Measurements from ENCODE around the gene A2M. TPM values are rescaled to one million over a fixed set of nuclear protein-coding genes. Genes with fewer than 3 reads are reported as not detected.

Gene A2M
- total RNA-seq, 1 donor, result under 0.01 TPM

- DNase-seq (ENCODE audit: low read depth in 2 of 3, low spot score in 2 of 3), result no peak
Measured at GRCh38 chr12:9101018-9101687, 14.6 kb downstream of the A2M start.

DNA sequence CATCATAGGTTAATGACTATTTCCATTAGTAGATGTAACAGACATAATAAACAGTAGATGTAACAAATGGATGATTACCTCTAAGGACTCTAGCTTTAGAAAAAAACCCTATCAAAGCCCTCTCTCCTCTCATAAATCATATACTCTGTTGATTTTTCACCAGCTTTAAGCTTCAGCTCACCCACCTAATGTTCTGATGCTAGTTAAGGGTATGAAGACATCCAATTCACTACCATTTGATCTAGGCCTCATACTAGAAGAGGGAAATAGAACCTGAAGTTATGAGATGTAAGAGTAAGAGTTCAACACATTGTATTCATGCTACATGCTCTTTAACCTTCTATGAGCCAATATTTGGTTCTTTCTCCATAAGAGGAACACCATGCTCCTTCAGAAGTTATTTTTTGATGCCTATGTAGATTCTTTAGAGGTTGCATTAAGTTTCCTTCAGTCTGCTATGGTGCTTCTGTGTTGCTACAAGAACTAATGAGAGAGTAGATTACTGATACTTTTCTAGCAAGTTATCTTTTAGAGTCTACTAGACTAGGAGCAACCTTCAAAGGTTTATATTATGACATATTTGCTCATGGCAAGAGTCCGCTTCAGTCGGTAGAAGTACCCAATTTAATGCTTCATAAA, 16.0 kb downstream of the A2M start:
- no peak for DNase-seq (ENCODE audit: low read depth in 2 of 3, low spot score in 2 of 3)

GRCh38 chr12:9098463-9099026, 17.2 kb downstream of the A2M start:
- no peak for DNase-seq (ENCODE audit: low read depth in 2 of 3, low spot score in 2 of 3)

GRCh38 chr12:9098115-9098452, 17.6 kb downstream of the A2M start:
- DNase-seq (ENCODE audit: low read depth in 2 of 3, low spot score in 2 of 3), result no peak

- DNase-seq (ENCODE audit: low read depth in 2 of 3, low spot score in 2 of 3), result no peak
Measured at GRCh38 chr12:9096563-9097176, 19.0 kb downstream of the A2M start.

- DNase-seq (ENCODE audit: low read depth in 2 of 3, low spot score in 2 of 3), result no peak
Measured at GRCh38 chr12:9095322-9095721, 20.4 kb downstream of the A2M start.

GRCh38 chr12:9094512-9095206, 21.1 kb downstream of the A2M start:
- DNase-seq (ENCODE audit: low read depth in 2 of 3, low spot score in 2 of 3), result no peak

- no peak for DNase-seq (ENCODE audit: low read depth in 2 of 3, low spot score in 2 of 3)
Measured at GRCh38 chr12:9091891-9092598, 23.7 kb downstream of the A2M start.

GRCh38 chr12:9090220-9090619, 25.5 kb downstream of the A2M start:
- no peak for DNase-seq (ENCODE audit: low read depth in 2 of 3, low spot score in 2 of 3)

DNA sequence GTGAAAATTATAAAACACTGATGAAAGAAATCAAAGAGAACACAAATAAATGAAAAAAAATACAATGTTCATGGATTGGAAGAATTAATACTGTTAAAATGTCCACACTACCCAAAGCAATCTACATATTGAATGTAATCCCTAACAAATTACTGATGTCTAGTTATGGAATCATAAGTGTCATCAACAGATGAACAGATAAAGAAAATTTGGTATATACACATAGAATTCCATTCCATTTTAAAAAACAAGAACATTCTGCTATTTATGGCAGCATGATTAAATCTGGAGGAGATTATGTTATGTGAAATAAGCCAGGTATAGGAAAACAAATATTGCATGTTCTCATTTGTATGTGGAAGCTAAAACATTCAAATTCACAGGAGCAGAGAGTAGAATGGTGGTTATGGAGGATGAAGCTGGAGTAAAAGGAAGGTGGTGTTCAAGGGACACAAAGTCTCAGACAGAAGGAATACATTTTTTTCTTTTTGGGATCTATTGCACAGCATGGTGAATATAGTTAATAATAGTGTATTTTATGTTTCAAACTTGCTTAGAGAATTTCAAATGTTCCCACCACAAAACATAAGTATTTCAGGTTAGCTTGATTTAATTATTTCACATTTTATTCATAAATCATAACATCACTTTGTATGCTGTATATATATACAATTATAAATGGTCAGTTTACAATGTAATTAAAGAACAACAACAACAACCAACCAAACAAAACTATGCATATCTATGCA, 28.5 kb downstream of the A2M start:
- no peak for DNase-seq (ENCODE audit: low read depth in 2 of 3, low spot score in 2 of 3)

- DNase-seq (ENCODE audit: low read depth in 2 of 3, low spot score in 2 of 3), result no peak
Measured at GRCh38 chr12:9086087-9086486, 29.6 kb downstream of the A2M start.

GRCh38 chr12:9084417-9084816, 31.3 kb downstream of the A2M start:
- DNase-seq (ENCODE audit: low read depth in 2 of 3, low spot score in 2 of 3), result no peak

DNA sequence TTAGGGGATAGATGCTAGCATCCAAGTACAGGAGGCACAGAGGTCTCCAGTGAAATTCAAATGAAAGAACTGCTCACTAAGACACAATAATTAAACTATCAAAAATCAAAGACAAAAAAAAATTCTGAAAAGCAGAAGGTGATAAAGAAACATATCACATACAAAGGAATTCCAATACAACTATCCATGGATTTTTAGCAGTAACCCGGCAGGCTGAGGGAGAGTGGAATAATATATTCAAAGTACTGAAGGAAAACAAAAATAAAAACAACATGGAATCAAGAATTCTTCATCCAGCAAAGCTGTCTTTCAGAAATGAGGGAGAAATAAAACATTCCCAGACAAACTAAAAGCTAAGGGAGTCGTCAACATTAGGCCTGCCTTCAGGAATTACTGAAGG, 31.9 kb downstream of the A2M start:
- DNase-seq (ENCODE audit: low read depth in 2 of 3, low spot score in 2 of 3), result no peak

GRCh38 chr12:9081667-9082427, 33.9 kb downstream of the A2M start:
- DNase-seq (ENCODE audit: low read depth in 2 of 3, low spot score in 2 of 3), result no peak

DNA sequence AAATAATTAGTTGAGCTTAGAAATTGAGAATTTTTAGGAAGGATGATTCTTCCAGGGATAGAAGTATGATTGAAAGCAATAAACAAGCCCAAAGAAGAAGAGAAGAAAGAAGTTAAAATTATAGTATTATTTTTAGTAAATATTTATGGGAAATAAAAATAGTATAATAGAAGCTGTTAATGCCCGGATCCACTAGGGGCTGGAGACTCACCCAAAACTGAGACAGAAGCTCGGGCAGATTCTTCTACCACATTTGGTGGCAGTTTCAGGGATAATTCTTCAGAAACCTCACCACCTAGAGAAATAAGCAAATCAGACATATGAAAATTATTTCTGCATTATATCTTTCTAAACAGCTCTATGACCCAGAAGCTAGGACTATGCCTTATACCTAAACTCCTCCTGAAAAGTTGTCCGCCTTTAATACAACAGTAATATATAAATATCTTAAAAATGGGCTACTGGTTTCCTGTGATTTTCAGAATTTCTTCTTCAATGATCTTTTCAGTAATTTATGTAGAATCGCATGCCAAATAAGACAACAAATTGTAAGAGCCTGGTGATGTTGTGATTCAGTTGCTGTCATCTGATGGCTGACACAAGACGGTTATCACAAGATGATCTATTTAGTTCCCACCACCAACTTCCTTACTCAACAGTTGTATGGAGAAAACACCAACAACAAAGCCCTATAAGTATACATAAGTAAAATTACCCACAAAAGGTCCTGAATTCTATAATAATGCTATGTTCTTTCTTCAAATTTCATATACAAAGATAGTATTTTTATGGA, 35.6 kb downstream of the A2M start:
- DNase-seq (ENCODE audit: low read depth in 2 of 3, low spot score in 2 of 3), result no peak

DNA sequence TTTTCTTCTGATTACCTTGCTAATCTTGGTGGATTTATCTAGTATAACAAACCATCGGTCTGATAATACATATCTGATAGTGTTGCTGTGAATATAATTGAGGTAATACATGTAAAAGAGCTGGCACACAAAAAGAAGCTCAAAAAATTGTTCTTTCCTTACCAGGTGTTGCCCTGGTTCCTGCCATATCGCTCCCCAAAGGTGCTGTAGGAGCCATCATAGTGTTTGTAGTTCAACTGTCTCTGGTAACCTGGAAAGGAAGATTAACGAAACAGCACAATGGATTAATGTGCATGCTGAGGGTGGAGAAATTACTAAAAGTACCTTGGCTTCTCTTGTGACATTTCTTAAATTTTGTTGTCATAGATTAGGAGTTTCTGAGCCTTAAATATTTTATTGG, 36.6 kb downstream of the A2M start:
- no peak for DNase-seq (ENCODE audit: low read depth in 2 of 3, low spot score in 2 of 3)

GRCh38 chr12:9077152-9078031, 38.3 kb downstream of the A2M start:
- no peak for DNase-seq (ENCODE audit: low read depth in 2 of 3, low spot score in 2 of 3)

DNA sequence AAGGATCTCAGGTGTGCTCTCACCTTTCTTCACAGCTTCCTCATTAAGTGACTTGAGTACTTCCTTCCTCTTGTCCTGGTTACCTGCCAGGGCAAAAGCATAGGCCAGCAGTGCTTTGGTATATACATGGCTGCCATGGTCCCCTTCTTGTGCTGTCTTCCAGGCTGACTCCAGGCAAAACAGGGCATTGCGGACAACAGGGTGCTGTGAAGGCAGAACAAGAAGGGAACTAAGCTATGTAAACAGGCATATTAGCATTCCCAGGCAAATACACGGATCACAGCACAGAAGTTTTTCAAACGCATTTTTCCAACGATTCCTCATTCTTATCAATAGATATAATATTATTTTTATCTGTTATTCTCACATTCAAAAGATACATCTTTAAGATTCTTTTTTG, 39.0 kb downstream of the A2M start:
- DNase-seq (ENCODE audit: low read depth in 2 of 3, low spot score in 2 of 3), result no peak

Data from hematopoietic multipotent progenitor cell (in vitro differentiated cells).